Measurements from ENCODE around the gene NPC1.
"Not testable (repeated sequence)": the region's sequence is repeated elsewhere in the genome, so short reads cannot be mapped to it uniquely, and the experiment has no call there.

The NPC1 gene

DNA sequence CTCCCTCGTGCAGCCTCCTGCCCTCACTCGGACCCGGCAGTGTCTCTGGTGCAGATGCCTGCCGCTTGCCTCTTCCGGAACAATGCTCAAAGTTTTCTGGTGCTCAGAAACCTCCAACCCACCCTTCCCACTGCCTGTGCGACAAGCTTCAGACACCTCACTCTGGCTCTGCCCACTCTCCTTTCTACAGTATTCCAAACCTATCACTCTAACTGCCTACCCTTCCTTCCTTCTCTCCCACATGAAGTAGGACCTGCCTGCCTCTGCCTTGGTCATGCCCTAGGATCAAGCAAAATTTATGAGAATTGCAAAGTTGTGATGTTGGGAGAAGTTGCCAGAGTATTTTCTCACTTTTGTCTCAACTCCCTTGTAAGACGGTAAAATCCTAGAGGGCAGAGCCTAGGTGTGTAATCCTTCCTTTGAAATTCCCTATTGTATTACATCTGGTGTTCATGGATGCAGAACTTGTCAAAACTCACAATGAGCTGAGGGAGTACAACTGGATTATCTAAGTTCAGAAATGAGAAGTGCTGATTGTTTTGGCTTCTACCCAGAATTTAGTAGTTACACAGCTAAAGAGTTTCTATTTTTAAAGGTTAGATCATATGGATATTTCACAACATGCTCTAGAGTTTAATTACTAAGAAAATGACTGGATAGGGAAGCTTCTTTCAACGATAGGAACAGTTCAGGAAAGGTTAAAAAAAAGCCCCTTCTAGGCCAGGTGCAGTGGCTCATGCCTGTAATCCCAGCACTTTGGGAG is 7.2 kb downstream of the NPC1 start:
- TF ChIP-seq POLR2AphosphoS5 (IDR thresholded peaks at IDR 0.05; ENCODE audit: low read depth, low read length) (no peak), TAF1 (IDR thresholded peaks at IDR 0.05; ENCODE audit: low read depth, low read length) (no peak), POU2F2 (IDR thresholded peaks at IDR 0.05; ENCODE audit: low read depth, low read length) (no peak), SPI1 (IDR thresholded peaks at IDR 0.05; ENCODE audit: low read depth, low read length) (no peak), PAX5 (IDR thresholded peaks at IDR 0.05; ENCODE audit: insufficient read depth, low read length, severe bottlenecking) (no peak), POLR2A (IDR thresholded peaks at IDR 0.05; ENCODE audit: low read depth, low read length) (no peak)
- DNase-seq (ENCODE audit: insufficient read length, low spot score) (no peak), FAIRE-seq (no peak)

DNA sequence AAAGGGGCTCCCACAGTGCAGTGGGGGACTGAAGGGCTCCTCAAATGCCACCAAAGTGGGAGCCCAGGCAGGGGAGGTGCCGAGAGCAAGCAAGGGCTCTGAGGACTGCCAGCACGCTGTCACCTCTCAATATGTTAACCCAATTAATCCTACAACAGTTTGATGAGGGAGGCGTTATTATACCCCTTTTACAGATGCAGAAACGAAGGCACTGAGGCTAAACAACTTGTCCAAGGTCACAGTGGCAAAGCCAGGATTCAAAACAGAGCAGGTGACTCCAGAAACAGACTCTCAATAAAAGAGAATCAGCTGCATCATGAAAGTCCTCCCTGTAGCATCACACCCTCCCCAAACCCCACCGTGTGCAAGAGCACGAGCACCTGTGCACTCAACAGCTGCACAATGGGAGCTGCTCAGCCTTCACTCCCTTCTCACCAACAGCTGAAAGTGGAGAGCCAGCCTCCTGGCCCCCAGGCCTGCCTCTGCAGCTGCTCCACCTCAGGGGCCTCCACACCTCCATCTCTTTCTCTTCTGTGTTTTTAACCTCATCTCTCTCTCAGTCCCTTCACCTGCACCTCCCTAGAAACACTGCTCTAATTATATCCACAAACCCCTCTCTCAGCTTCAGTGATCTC is 8.1 kb downstream of the NPC1 start:
- FAIRE-seq (no peak), DNase-seq (ENCODE audit: insufficient read length, low spot score) (no peak)
- no peak for TF ChIP-seq TAF1 (IDR thresholded peaks at IDR 0.05; ENCODE audit: low read depth, low read length)
- TF ChIP-seq POU2F2 (IDR thresholded peaks at IDR 0.05; ENCODE audit: low read depth, low read length), result no peak
- TF ChIP-seq PAX5 (IDR thresholded peaks at IDR 0.05; ENCODE audit: insufficient read depth, low read length, severe bottlenecking), result no peak
- no peak for TF ChIP-seq POLR2AphosphoS5 (IDR thresholded peaks at IDR 0.05; ENCODE audit: low read depth, low read length)
- TF ChIP-seq SPI1 (IDR thresholded peaks at IDR 0.05; ENCODE audit: low read depth, low read length), result no peak
- no peak for TF ChIP-seq POLR2A (IDR thresholded peaks at IDR 0.05; ENCODE audit: low read depth, low read length)

DNA sequence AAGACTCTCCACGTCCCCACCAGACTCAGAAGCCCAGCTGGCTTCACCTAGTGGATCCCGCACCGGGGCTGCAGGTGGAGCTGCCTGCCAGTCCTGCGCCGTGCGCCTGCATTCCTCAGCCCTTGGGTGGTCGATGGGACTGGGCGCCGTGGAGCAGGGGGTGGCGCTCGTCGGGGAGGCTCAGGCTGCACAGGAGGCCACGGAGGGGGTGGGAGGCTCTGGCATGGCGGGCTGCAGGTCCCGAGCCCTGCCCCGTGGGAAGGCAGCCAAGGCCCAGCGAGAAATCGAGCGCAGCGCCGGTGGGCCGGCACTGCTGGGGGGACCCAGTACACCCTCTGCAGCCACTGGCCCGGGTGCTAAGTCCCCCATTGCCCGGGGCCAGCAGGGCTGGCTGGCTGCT is 8.8 kb downstream of the NPC1 start:
- not testable (repeated sequence) for DNase-seq (ENCODE audit: insufficient read length, low spot score); FAIRE-seq

DNA sequence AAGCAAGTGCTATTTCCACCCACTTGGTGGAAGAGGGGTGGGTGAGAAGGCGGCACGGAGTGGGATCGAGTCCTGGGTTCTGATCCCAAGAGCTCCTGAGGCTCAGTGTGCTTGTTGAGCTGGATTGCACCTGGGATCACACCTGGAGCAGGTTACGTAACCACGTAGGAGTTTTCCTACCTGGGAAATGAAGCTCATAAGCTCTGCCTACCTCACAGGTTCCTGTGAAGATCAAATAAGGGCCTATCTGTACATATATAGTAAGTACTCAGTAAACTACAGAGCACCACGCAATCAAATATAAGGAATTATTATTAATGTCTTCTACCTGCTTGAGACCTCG is 11.0 kb downstream of the NPC1 start:
- FAIRE-seq (no peak), DNase-seq (ENCODE audit: insufficient read length, low spot score) (no peak)
- TF ChIP-seq PAX5 (IDR thresholded peaks at IDR 0.05; ENCODE audit: insufficient read depth, low read length, severe bottlenecking), result no peak
- TF ChIP-seq POLR2AphosphoS5 (IDR thresholded peaks at IDR 0.05; ENCODE audit: low read depth, low read length), result no peak
- TF ChIP-seq TAF1 (IDR thresholded peaks at IDR 0.05; ENCODE audit: low read depth, low read length), result no peak
- no peak for TF ChIP-seq POU2F2 (IDR thresholded peaks at IDR 0.05; ENCODE audit: low read depth, low read length)
- TF ChIP-seq POLR2A (IDR thresholded peaks at IDR 0.05; ENCODE audit: low read depth, low read length), result no peak
- no peak for TF ChIP-seq SPI1 (IDR thresholded peaks at IDR 0.05; ENCODE audit: low read depth, low read length)

DNA sequence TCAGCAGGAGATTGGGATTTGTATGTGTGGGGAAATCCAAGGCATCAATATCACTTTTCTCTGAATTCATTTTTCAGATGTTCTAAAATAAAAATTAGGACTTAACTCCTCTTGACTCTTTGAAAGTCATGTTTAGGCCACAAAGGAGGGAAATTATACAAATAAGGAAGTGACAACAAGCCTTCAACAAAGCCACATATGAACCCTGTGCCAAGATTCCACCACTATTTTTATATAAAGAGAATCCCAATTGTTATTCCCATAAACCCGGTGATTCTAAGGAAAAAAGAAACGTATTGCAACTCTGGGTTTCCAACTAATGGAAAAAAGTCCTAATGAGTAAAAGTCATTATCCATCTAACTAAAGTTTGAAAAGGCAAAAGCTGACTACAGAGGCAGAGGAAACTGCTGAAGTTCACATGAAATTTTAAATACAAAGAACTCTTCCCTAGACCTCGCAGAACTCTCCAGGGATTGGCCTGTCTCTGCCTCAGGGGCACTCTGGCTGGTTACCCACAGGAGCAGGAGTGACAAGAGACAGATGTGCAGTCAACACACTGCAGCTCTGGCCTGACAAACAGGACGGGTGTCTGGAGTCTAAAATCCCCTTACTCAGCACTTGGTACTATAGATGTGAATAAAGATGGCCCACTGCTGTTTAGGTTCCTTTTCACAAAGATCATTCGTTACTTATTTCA is 11.5 kb downstream of the NPC1 start:
- TF ChIP-seq POLR2A (IDR thresholded peaks at IDR 0.05; ENCODE audit: low read depth, low read length) (no peak), POU2F2 (IDR thresholded peaks at IDR 0.05; ENCODE audit: low read depth, low read length) (no peak), SPI1 (IDR thresholded peaks at IDR 0.05; ENCODE audit: low read depth, low read length) (peak; percentile 63; the same call in 1 of the 2 replicates), TAF1 (IDR thresholded peaks at IDR 0.05; ENCODE audit: low read depth, low read length) (no peak), PAX5 (IDR thresholded peaks at IDR 0.05; ENCODE audit: insufficient read depth, low read length, severe bottlenecking) (no peak)
- FAIRE-seq, result no peak
- no peak for DNase-seq (ENCODE audit: insufficient read length, low spot score)

DNA sequence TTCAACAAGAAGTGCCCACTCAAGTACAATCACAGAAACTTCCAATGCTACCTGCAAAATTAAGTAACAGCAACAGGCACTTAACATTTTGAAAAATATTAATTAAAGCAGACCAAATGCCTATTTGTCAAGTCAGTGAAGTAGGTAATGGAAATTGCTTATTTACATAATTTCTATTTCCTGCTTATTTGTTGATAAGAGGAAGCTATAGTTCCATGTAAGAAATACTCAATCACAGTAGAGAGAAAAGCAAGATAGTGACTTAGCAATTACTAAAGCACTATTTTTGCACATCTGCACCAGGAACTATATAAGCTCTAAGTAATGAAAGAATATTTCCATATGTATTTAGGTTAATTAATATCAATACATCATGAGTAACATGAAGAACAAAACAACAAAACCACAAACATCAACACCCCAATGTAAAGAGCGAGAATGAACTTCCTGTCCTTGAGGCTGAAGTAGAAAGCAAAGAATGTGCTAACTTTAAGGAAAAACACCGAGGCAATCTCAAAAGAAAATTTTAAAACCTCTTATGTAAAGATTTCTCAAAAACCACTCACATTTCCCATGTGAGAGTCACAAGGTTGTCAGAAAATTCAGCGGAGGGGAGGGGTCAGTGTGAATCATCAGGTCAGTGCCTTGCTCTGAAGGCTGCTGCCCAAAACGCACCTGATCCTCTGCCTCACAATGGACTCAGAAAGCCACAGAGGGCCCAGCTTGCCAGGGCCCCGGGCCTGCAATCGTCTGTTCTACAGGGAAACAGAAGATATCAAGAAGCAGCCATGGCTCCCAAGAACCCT is 12.5 kb downstream of the NPC1 start:
- TF ChIP-seq SPI1 (IDR thresholded peaks at IDR 0.05; ENCODE audit: low read depth, low read length), result no peak
- no peak for TF ChIP-seq PAX5 (IDR thresholded peaks at IDR 0.05; ENCODE audit: insufficient read depth, low read length, severe bottlenecking)
- TF ChIP-seq POLR2A (IDR thresholded peaks at IDR 0.05; ENCODE audit: low read depth, low read length), result no peak
- TF ChIP-seq TAF1 (IDR thresholded peaks at IDR 0.05; ENCODE audit: low read depth, low read length), result no peak
- no peak for TF ChIP-seq POU2F2 (IDR thresholded peaks at IDR 0.05; ENCODE audit: low read depth, low read length)
- FAIRE-seq (no peak), DNase-seq (ENCODE audit: insufficient read length, low spot score) (no peak)

DNA sequence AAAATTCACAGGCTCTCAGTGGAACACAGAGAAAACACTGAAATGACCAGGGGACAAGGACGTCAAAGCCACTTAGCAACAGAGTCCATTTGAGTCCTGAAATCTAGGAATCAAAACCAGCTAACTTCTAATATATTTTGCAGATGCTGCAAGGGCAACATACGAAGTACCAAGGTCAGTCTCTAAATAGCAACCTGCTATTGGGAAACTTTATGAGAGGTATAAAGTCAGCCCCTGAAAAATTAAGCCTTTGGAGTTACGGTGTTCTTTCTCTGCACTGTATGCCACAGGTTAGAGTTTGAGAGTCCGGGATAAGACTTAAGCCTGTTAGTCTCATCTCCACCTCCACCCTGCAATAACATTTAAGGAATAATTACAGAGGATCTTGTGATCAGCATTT is 13.3 kb downstream of the NPC1 start:
- TF ChIP-seq POU2F2 (IDR thresholded peaks at IDR 0.05; ENCODE audit: low read depth, low read length) (no peak), PAX5 (IDR thresholded peaks at IDR 0.05; ENCODE audit: insufficient read depth, low read length, severe bottlenecking) (no peak), SPI1 (IDR thresholded peaks at IDR 0.05; ENCODE audit: low read depth, low read length) (no peak)
- DNase-seq (ENCODE audit: insufficient read length, low spot score) (no peak), FAIRE-seq (no peak)

DNA sequence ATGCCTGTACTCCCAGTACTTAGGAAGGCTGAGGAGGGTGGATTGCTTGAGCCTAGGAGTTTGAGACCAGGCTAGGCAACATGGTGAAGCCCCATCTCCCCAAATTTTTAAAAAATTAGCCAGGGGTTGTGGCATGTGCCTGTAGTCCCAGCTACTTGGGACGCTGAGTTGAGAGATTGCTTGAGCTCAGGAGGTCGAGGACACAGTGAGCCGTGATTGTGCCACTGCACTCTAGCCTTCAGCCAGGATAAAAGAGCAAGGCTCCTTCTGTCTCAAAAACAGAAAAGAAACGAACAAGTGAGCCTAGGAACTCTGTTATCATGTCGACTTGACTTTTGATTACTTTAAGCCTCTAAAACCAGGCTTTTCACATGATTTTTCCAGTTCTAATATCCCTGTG is 13.7 kb downstream of the NPC1 start:
- no peak for FAIRE-seq

DNA sequence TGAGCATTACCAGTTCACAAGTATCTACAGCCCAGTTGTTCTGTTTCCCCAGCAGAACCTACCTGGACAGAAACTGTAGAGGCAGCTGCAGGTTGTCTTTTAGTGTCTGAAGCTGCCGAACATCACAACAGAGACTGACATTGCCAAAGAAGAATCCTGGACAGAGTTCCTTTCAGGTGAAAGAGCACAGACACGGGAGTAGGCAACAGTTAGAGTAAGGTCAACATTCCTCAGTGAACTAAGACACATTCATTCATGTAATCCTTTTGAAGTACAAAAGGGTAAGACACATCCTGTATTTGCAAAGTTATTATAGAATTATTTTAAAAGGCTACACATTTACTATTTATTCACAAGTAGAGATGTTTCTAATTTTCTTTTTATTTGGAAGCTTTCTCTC is 14.3 kb downstream of the NPC1 start:
- no peak for DNase-seq (ENCODE audit: insufficient read length, low spot score)
- TF ChIP-seq TAF1 (IDR thresholded peaks at IDR 0.05; ENCODE audit: low read depth, low read length) (no peak), POLR2A (IDR thresholded peaks at IDR 0.05; ENCODE audit: low read depth, low read length) (no peak), PAX5 (IDR thresholded peaks at IDR 0.05; ENCODE audit: insufficient read depth, low read length, severe bottlenecking) (no peak), POLR2AphosphoS5 (IDR thresholded peaks at IDR 0.05; ENCODE audit: low read depth, low read length) (no peak), POU2F2 (IDR thresholded peaks at IDR 0.05; ENCODE audit: low read depth, low read length) (no peak), SPI1 (IDR thresholded peaks at IDR 0.05; ENCODE audit: low read depth, low read length) (no peak)
- no peak for FAIRE-seq

More for the DNA sequence above, 13.7 kb downstream of the NPC1 start:
- DNase-seq (ENCODE audit: insufficient read length, low spot score), result no peak
- no peak for TF ChIP-seq POLR2A (IDR thresholded peaks at IDR 0.05; ENCODE audit: low read depth, low read length)
